GM13976 (cell line): Measurements from ENCODE around the gene ZDHHC7.

Experiments
- DNase-seq: peaks from one replicate; pipeline ENCODE4 v3.0.0; 2012; ENCODE audit warnings: low spot score
- CTCF ChIP-seq: IDR thresholded peaks from 2 replicates; pipeline ENCODE4 v1.5.1; 2012; ENCODE audit warnings: borderline replicate concordance, mild to moderate bottlenecking; ENCODE audit not compliant: insufficient read depth; ENCODE audit errors: extremely low read depth, missing control alignments, control extremely low read depth
- in situ Hi-C: fragments of 300-500 bp; cut with MboI; formaldehyde crosslinking; loops from one replicate; pipeline ENCODE4 v1.12.0; 2022; ENCODE audit warnings: low sequenced_read_pairs, mixed read lengths, inconsistent platforms; ENCODE audit not compliant: unreplicated experiment

Gene ZDHHC7

GRCh38 chr16:85028685-85029407 is 17.5 kb upstream of the ZDHHC7 start:
- peak; percentile 50 for DNase-seq
- TF ChIP-seq CTCF, result no peak
- in situ Hi-C loops, result no loop called here

GRCh38 chr16:85027958-85028684 is 16.8 kb upstream of the ZDHHC7 start:
- in situ Hi-C loops, result no loop called here
- DNase-seq, result peak; percentile 45
- TF ChIP-seq CTCF, result peak; percentile 44

- TF ChIP-seq CTCF, result peak; percentile 31
- DNase-seq, result peak; percentile 99
- in situ Hi-C loops, result no loop called here
Observed at GRCh38 chr16:85027349-85027957, 16.1 kb upstream of the ZDHHC7 start, which contains the start of gene KIAA0513. Gene KIAA0513, plus strand, starts transcription at chr16:85027795. Its CDS starts 39,277 bp downstream, at chr16:85067072.

DNA sequence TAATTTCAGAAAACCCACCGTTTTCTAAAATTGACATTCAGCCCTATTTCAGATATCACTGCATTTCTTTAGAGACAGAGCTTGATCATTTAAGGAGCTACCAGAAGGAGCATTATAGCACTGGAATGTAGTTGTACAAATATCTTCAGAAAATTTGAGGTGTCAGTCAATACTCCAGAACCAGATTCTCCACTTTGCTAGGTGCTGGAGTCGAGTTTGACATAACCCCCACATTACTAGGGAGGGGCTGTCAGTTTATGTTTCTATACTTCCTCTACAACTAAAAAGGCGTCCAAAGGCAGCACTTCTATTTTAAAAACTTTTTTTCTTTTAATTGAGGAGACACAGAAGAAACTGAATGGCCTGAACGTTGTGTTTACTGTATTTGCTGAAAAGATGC is 15.4 kb upstream of the ZDHHC7 start:
- no peak for TF ChIP-seq CTCF
- in situ Hi-C loops, result no loop called here
- DNase-seq, result no peak

DNA sequence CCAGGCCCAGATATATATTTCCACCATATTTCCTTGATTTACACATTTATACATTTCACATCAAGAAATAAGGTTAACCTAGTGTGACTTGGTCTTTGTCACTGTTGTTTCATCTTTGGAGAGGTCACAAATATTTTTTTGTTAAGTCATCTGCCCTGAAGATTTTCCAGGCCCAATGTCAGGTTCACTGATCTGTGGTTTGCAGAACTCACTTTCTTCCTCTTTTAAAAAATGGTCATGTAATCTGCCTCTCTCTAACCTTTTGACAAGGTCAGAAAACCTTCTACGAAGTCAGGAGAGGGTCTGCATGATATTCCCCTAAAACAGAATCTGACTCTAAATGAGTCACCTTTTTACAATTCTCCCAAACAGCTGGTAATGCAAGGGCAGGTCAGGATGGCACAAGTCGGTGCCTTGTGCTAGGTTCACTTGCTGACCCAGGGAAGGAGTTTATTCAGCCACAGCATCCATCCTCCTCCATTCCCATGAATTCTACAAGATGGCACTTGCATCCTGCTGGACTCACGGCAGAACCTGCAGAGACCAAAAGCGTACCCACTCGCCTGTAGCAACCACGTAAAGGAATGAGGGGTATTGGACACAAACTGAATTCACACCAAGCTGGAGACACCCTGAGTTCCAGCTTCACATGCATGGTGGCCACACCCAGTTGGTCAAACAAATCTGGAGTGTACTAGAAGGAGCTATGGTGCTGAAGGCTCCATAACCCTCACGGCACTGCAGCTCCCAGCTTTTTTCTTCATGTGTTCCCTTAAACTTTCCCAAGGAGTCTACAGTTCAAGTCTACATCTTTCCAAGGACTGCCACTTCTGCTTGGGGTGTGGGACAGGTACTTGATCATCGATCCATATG is 14.7 kb upstream of the ZDHHC7 start:
- no peak for DNase-seq
- TF ChIP-seq CTCF, result no peak
- in situ Hi-C loops, result no loop called here

DNA sequence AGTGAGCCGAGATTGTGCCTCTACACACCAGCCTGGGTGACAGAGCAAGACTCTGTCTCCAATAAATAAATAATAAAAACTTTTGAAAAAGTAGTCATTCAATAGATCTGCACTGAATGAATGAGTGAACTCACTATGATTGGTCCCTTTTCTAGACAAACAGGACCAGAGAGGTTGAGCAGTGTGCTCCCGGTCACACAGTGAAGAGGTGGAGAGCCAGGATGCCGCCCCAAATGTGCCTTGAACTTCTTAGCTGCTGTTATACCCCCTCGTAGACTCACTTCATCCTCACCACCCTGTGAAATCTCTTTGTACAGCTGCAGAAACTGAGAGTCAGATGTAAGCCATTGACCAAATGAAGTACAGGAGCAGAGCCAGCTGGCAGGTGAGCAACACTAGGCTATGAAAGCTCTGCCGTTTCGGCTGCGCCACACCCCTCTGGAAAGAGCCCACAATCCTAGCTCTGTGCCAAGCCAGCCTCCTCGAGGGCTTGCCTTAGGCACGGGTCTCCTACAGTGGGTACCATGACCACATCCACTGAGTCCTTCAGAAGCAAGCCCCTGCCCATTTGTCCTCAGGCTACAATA is 8.4 kb upstream of the ZDHHC7 start:
- no peak for TF ChIP-seq CTCF
- in situ Hi-C loops, result no loop called here
- DNase-seq, result no peak
